Transverse colon (tissue), 4 donors: ENCODE data around the gene SETD9.

Source experiments
- POLR2A ChIP-seq: fragments of 450-650 bp; IDR thresholded peaks from one replicate; pipeline ENCODE4 v1.6.1; 2016; ENCODE audit warnings: antibody characterized with exemption, mild to moderate bottlenecking, moderate library complexity
- POLR2AphosphoS5 ChIP-seq, 3 donors: sonication (generic); formaldehyde crosslinking; IDR thresholded peaks; one replicate each; pipeline ENCODE4 v1.6.1; 2016; ENCODE audit warnings: antibody characterized with exemption in 3 of 3
- TF ChIP-seq, protein P1 (sequence below), 5 experiments: fragments of 200-600 bp in 3 of 5; fragments of 450-650 bp in 2 of 5; sonication (generic) in 3 of 5; IDR thresholded peaks; 1 replicate in 2 of 5; 2 replicates in 3 of 5; pipeline ENCODE4 v1.5.1; 2016 to 2017; ENCODE audit warnings: antibody characterized with exemption in 5 of 5, inconsistent platforms in 3 of 5, mild to moderate bottlenecking in 2 of 5, moderate library complexity in 1 of 5

DNA sequence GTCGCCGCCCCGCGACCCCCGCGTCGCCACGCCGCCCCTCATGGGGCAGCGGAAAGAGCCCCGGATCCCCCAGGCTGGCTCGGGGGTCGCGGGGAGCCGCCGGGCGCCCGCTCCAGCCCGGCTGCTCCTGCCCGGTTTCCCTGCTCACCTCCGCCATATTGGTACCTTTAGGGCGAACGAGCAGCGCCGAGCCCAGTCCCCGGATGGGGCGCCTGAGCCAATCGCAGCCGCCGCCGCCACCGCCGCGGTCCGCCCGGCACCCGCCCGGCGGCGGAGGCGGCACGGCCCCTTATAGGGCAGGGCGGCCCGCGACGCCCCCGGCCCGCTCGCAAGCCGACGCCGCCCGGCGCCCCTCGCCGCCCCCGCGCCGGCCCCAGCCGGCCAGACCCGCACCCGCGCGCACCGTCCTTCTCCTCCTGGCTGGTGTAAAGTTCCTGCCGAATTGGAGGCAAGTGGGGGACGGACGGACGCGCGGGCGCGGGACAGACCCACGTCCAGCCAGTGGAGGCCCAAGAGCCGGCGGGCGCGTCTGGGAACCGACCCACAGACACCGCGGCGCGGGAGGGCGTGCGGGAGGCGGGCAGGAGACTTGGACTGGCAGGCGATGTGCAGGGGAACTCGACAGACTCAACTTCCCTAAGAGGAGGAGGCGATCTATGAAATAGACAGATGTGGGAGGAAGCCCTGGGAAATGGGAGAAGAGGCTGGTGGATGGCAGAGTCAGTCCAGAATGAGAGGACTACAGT, 42.7 kb downstream of the SETD9 start, which contains the start of gene MIER3:
- TF ChIP-seq, protein P1, sequence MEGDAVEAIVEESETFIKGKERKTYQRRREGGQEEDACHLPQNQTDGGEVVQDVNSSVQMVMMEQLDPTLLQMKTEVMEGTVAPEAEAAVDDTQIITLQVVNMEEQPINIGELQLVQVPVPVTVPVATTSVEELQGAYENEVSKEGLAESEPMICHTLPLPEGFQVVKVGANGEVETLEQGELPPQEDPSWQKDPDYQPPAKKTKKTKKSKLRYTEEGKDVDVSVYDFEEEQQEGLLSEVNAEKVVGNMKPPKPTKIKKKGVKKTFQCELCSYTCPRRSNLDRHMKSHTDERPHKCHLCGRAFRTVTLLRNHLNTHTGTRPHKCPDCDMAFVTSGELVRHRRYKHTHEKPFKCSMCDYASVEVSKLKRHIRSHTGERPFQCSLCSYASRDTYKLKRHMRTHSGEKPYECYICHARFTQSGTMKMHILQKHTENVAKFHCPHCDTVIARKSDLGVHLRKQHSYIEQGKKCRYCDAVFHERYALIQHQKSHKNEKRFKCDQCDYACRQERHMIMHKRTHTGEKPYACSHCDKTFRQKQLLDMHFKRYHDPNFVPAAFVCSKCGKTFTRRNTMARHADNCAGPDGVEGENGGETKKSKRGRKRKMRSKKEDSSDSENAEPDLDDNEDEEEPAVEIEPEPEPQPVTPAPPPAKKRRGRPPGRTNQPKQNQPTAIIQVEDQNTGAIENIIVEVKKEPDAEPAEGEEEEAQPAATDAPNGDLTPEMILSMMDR (IDR thresholded peaks at IDR 0.05), result no peak
- TF ChIP-seq POLR2A (peak; percentile 29), POLR2AphosphoS5 (IDR thresholded peaks at IDR 0.05) (peak in 2 of 3 donors; percentile 6 to 23)
